IMR-90 (cell line): ENCODE measurements around the gene RPS3. TPM values are rescaled to one million over a fixed set of nuclear protein-coding genes. Genes with fewer than 3 reads are reported as not detected.

Experiments used
- ATAC-seq: fragments of 200-7000 bp; cut with Tn5 transposase; 2 replicates; pipeline ENCODE4 v1.9.1; 2020; ENCODE audit warnings: low read depth, mild to moderate bottlenecking, moderate library complexity
- BruUV-seq: library from RNA; stranded (reverse); fragments of 400-500 nt; replicated peaks from 2 replicates; lab custom pipeline; 2021; lab: Mats Ljungman, UMichigan
- CTCF ChIA-PET: fragments of 300-600 bp; formaldehyde crosslinking; extraction: SDS; loops from one replicate; lab custom pipeline; 2021; ENCODE audit warnings: antibody characterized with exemption; lab: Yijun Ruan, JAX
- POLR2A ChIA-PET: fragments of 300-600 bp; sonication (Branson Sonifier 250); formaldehyde crosslinking; loops from one replicate; lab custom pipeline; 2022; ENCODE audit warnings: antibody characterized with exemption; ENCODE audit not compliant: unreplicated experiment; lab: Charles Lee
- DNase-seq: peaks from one replicate; pipeline ENCODE4 v3.0.0; 2013
- H2AFZ ChIP-seq: replicated peaks from 2 replicates; pipeline ENCODE3; 2013; ENCODE audit warnings: low read length, mild to moderate bottlenecking; ENCODE audit not compliant: poor library complexity
- H2AK5ac ChIP-seq: 2 replicates; pipeline ENCODE4 v1.6.1; 2013; ENCODE audit warnings: low read depth, low read length, inconsistent platforms
- H2AK9ac ChIP-seq: replicated peaks from 2 replicates; pipeline ENCODE3; 2013; ENCODE audit warnings: mild to moderate bottlenecking, low read depth, low read length, moderate library complexity; ENCODE audit not compliant: poor library complexity
- H2BK120ac ChIP-seq: 2 replicates; pipeline ENCODE4 v1.6.1; 2013; ENCODE audit warnings: low read depth, low read length, inconsistent platforms
- H2BK15ac ChIP-seq: 3 replicates; pipeline ENCODE4 v1.6.1; 2013; ENCODE audit warnings: low read depth, low read length, inconsistent platforms
- H2BK20ac ChIP-seq: 2 replicates; pipeline ENCODE4 v1.6.1; 2013; ENCODE audit warnings: low read depth, mild to moderate bottlenecking, inconsistent platforms, low read length, moderate library complexity
- H2BK5ac ChIP-seq: 2 replicates; pipeline ENCODE4 v1.6.1; 2013; ENCODE audit warnings: mild to moderate bottlenecking, low read depth, low read length, inconsistent platforms; ENCODE audit not compliant: poor library complexity, severe bottlenecking
- H3K14ac ChIP-seq: replicated peaks from 2 replicates; pipeline ENCODE4 v1.6.1; 2013; ENCODE audit warnings: low read depth, low read length, inconsistent platforms
- H3K18ac ChIP-seq: 2 replicates; pipeline ENCODE4 v1.6.1; 2013; ENCODE audit warnings: low read depth, low read length, control low read depth
- H3K23ac ChIP-seq: 2 replicates; pipeline ENCODE4 v1.6.1; 2013; ENCODE audit warnings: low read depth, low read length, inconsistent platforms
- H3K27ac ChIP-seq: 2 replicates; pipeline ENCODE4 v1.5.1; 2013; ENCODE audit warnings: mild to moderate bottlenecking, control low read depth, low read length; ENCODE audit not compliant: insufficient read depth
- H3K27me3 ChIP-seq: 2 replicates; pipeline ENCODE4 v1.6.1; 2013; ENCODE audit warnings: low read length; ENCODE audit not compliant: control insufficient read depth, insufficient read depth
- H3K36me3 ChIP-seq: 2 replicates; pipeline ENCODE4 v1.6.1; 2013; ENCODE audit warnings: low read length, mixed read lengths; ENCODE audit not compliant: control insufficient read depth, insufficient read depth
- H3K4ac ChIP-seq: 2 replicates; pipeline ENCODE4 v1.6.1; 2013; ENCODE audit warnings: low read depth, low read length, inconsistent platforms
- H3K4me1 ChIP-seq: 2 replicates; pipeline ENCODE4 v1.6.1; 2013; ENCODE audit warnings: low read length, mixed read lengths; ENCODE audit not compliant: control insufficient read depth, insufficient read depth
- H3K4me2 ChIP-seq: 2 replicates; pipeline ENCODE4 v1.6.1; 2013; ENCODE audit warnings: low read depth, mild to moderate bottlenecking, control low read depth, low read length, moderate library complexity
- H3K4me3 ChIP-seq: 2 replicates; pipeline ENCODE4 v1.5.1; 2013; ENCODE audit warnings: low read depth, mild to moderate bottlenecking, control low read depth, low read length, moderate library complexity; ENCODE audit not compliant: insufficient read depth
- H3K56ac ChIP-seq: 2 replicates; pipeline ENCODE4 v1.6.1; 2013; ENCODE audit warnings: low read length, inconsistent platforms; ENCODE audit not compliant: insufficient read depth; ENCODE audit errors: extremely low read depth
- H3K79me1 ChIP-seq, 2 experiments: 2 replicates each; pipeline ENCODE4 v1.6.1; 2013; ENCODE audit warnings: low read length in 2 of 2, inconsistent platforms in 1 of 2, low read depth in 1 of 2
- H3K9ac ChIP-seq: 2 replicates; pipeline ENCODE4 v1.6.1; 2013; ENCODE audit warnings: low read depth, low read length, control low read depth
- H3K9me1 ChIP-seq: 2 replicates; pipeline ENCODE4 v1.6.1; 2013; ENCODE audit warnings: low read length, inconsistent platforms; ENCODE audit not compliant: insufficient read depth
- H3K9me3 ChIP-seq: 2 replicates; pipeline ENCODE4 v1.6.1; 2013; ENCODE audit warnings: low read length; ENCODE audit not compliant: control insufficient read depth, insufficient read depth
- H4K20me1 ChIP-seq: 2 replicates; pipeline ENCODE4 v1.6.1; 2013; ENCODE audit warnings: low read length, inconsistent platforms; ENCODE audit not compliant: insufficient read depth
- H4K5ac ChIP-seq: 2 replicates; pipeline ENCODE4 v1.6.1; 2013; ENCODE audit warnings: mild to moderate bottlenecking, low read depth, low read length, control low read depth
- H4K8ac ChIP-seq, 2 experiments: 2 replicates each; pipeline ENCODE4 v1.6.1; 2013; ENCODE audit warnings: low read depth in 2 of 2, low read length in 2 of 2, control low read depth in 1 of 2, inconsistent platforms in 1 of 2
- H4K91ac ChIP-seq: 2 replicates; pipeline ENCODE4 v1.6.1; 2013; ENCODE audit warnings: low read depth, low read length, inconsistent platforms; ENCODE audit not compliant: insufficient read depth
- BHLHE40 ChIP-seq: fragments of 150-350 bp; IDR thresholded peaks from 2 replicates; pipeline ENCODE4 v1.6.1; 2016; ENCODE audit warnings: mild to moderate bottlenecking, low read depth, low read length
- CHD1 ChIP-seq: IDR thresholded peaks from 2 replicates; pipeline ENCODE4 v1.6.1; 2012; ENCODE audit warnings: low read depth, low read length, improper control_type of control experiment
- FOS ChIP-seq: fragments of 150-350 bp; IDR thresholded peaks from 2 replicates; pipeline ENCODE4 v1.6.1; 2016; ENCODE audit warnings: low read depth, low read length
- MAFK ChIP-seq: IDR thresholded peaks from 2 replicates; pipeline ENCODE4 v1.6.1; 2012; ENCODE audit warnings: low read depth, low read length, improper control_type of control experiment
- MAZ ChIP-seq: IDR thresholded peaks from 2 replicates; pipeline ENCODE4 v1.6.1; 2012; ENCODE audit warnings: low read depth, mild to moderate bottlenecking, low read length, improper control_type of control experiment, moderate library complexity, borderline replicate concordance
- MXI1 ChIP-seq: IDR thresholded peaks from 2 replicates; pipeline ENCODE4 v1.6.1; 2012; ENCODE audit warnings: low read depth, mild to moderate bottlenecking, low read length, moderate library complexity, borderline replicate concordance
- NFE2L2 ChIP-seq: fragments of 150-350 bp; IDR thresholded peaks from 2 replicates; pipeline ENCODE4 v1.6.1; 2016; ENCODE audit warnings: low read depth, mild to moderate bottlenecking, low read length
- POLR2A ChIP-seq: IDR thresholded peaks from 2 replicates; pipeline ENCODE4 v1.6.1; 2012; ENCODE audit warnings: mild to moderate bottlenecking, low read depth, low read length
- RAD21 ChIP-seq: IDR thresholded peaks from 2 replicates; pipeline ENCODE4 v1.6.1; 2012; ENCODE audit warnings: low read length, improper control_type of control experiment
- RCOR1 ChIP-seq: IDR thresholded peaks from 2 replicates; pipeline ENCODE4 v1.6.1; 2012; ENCODE audit warnings: mild to moderate bottlenecking, low read length, improper control_type of control experiment; ENCODE audit not compliant: insufficient replicate concordance
- RFX5 ChIP-seq: IDR thresholded peaks from 2 replicates; pipeline ENCODE4 v1.8.0; 2012; ENCODE audit warnings: low read depth, mild to moderate bottlenecking, low read length, moderate library complexity
- SMC3 ChIP-seq: fragments of 150-350 bp; IDR thresholded peaks from 2 replicates; pipeline ENCODE4 v1.6.1; 2016; ENCODE audit warnings: low read depth, mild to moderate bottlenecking, antibody characterized with exemption, low read length, moderate library complexity
- USF2 ChIP-seq: fragments of 150-350 bp; IDR thresholded peaks from 2 replicates; pipeline ENCODE4 v1.6.1; 2017; ENCODE audit warnings: mild to moderate bottlenecking, antibody characterized with exemption, low read length, low read depth
- WGBS, 2 experiments: methylation state at CpG; one replicate each; pipeline versions ENCODE4 v1.1.5 to v1.1.7; 2013; ENCODE audit warnings: missing lambda C conversion rate in 2 of 2; ENCODE audit not compliant: insufficient read length in 1 of 2; ENCODE audit errors: extremely low coverage in 2 of 2; 5-methylcytosine and 5-hydroxymethylcytosine counted together
- dilution Hi-C: fragments of 300-500 bp; cut with HindIII; formaldehyde crosslinking; loops from one replicate; pipeline ENCODE4 v1.14.3; 2018; ENCODE audit warnings: low sequenced_read_pairs; ENCODE audit not compliant: unreplicated experiment
- in situ Hi-C: fragments of 300-500 bp; cut with MboI; formaldehyde crosslinking; loops from 3 replicates; pipeline ENCODE4 v1.14.3; 2019; ENCODE audit warnings: low sequenced_read_pairs, inconsistent platforms, mixed read lengths
- intact Hi-C: fragments of 100-400 bp; cut with micrococcal nuclease; formaldehyde crosslinking; loops from 2 replicates; pipeline ENCODE4 v1.10.0; 2022
- polyA plus RNA-seq, 3 experiments: library from polyadenylated mRNA; depleted of rRNA; stranded (reverse); fragments of >200 nt; gene quantifications; 2 replicates each; pipeline ENCODE4 v1.2.3, GENCODE V29; 2012; ENCODE audit warnings: low replicate concordance in 1 of 3
- total RNA-seq: library from RNA; depleted of rRNA; stranded (reverse); fragments of >200 nt; gene quantifications from 2 replicates; pipeline ENCODE4 v1.2.3, GENCODE V29; 2012
- TF ChIP-seq, protein P1 (sequence below): fragments of 150-350 bp; IDR thresholded peaks from 2 replicates; pipeline ENCODE4 v1.6.1; 2016; ENCODE audit warnings: low read depth, mild to moderate bottlenecking, low read length, moderate library complexity, borderline replicate concordance

Gene RPS3
- total and polyA plus RNA-seq, 2 of the 4 experiments (the other 2 are of a cell fraction), result 2,360 to 2,477 TPM

DNA sequence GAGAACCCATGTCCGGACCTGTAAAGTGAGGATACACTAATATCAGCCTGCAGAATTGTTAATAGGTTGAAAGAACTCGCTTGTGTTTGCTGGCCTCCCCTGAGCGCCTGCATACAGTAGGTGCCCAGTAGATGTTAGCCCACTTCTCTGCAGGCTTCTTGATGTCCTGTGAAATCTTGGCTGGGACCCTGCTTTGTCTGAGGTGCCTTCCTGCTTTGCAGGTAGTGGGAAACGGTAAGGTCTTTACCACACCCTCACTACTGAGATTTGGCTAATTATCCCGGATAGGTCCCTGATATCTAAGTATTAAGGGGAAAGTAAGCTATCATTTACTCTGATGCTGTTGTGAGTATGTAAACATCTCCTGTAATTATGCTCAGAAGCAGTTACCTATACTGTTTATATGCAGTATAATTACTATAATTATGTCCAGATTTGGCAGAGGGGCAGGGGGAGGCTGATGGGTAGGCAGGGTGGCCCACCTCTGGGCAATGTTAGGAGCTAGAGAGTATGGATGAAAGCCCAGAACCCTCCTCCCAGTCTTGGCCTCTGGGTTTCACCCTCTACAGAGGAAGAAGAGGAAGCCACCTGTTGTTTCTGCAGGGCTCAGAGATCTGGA is 46.6 kb upstream of the RPS3 start:
- ATAC-seq (no peak), DNase-seq (no peak)
- Histone ChIP-seq H2BK20ac (no peak overlapping the region), H3K14ac (no peak overlapping the region), H2AK5ac (no peak overlapping the region; the same call in 1 of the 2 replicates), H3K4ac (peak overlapping the region; percentile 44; the same call in 1 of the 2 replicates), H4K8ac (no peak overlapping the region), H3K4me1 (peaks cover 32% of the 10 kb centered on the region), H4K20me1 (peaks cover 10% of the 10 kb centered on the region; the same call in 1 of the 2 replicates), H3K27me3 (peaks cover 7% of the 10 kb centered on the region), H4K91ac (no peak overlapping the region), H4K5ac (no peak overlapping the region), H2BK15ac (no peak overlapping the region), H3K9me3 (no peaks in the 10 kb centered on the region), H3K4me3 (no peak overlapping the region; the same call in 1 of the 2 replicates), H3K27ac (no peak overlapping the region), H2AK9ac (peak overlapping the region; percentile 8), H3K36me3 (no peaks in the 10 kb centered on the region), H3K79me1 (peaks cover 0 to 19% of the 10 kb centered on the region in 2 experiments; a peak in 2 of 4 replicates), H2AFZ (peak overlapping the region; percentile 96), H2BK5ac (no peak overlapping the region), H3K18ac (no peak overlapping the region), H2BK120ac (no peak overlapping the region), H3K9ac (no peak overlapping the region), H3K9me1 (peaks cover 18% of the 10 kb centered on the region), H3K56ac (no peak overlapping the region), H3K4me2 (peak overlapping the region; percentile 92; the same call in 1 of the 2 replicates), H3K23ac (no peak overlapping the region)
- ChIA-PET POLR2A (no interaction called here), CTCF (no interaction called here)
- no TSS peak for BruUV-seq
- no peak for TF ChIP-seq USF2
- no peak for TF ChIP-seq MAZ
- TF ChIP-seq NFE2L2, result no peak
- no peak for TF ChIP-seq MXI1
- TF ChIP-seq RFX5, result no peak
- TF ChIP-seq FOS, result no peak
- TF ChIP-seq MAFK, result no peak
- TF ChIP-seq BHLHE40, result no peak
- no peak for TF ChIP-seq POLR2A
- TF ChIP-seq RAD21, result no peak
- TF ChIP-seq RCOR1, result no peak
- TF ChIP-seq, protein P1, sequence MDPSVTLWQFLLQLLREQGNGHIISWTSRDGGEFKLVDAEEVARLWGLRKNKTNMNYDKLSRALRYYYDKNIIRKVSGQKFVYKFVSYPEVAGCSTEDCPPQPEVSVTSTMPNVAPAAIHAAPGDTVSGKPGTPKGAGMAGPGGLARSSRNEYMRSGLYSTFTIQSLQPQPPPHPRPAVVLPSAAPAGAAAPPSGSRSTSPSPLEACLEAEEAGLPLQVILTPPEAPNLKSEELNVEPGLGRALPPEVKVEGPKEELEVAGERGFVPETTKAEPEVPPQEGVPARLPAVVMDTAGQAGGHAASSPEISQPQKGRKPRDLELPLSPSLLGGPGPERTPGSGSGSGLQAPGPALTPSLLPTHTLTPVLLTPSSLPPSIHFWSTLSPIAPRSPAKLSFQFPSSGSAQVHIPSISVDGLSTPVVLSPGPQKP, result no peak
- TF ChIP-seq CHD1, result no peak
- TF ChIP-seq SMC3, result no peak
- dilution Hi-C loops (no loop called here), in situ Hi-C loops (no loop called here), intact Hi-C loops (no loop called here)
- no CpG with 5 or more reads among the region's 5 CpGs for WGBS, 2 experiments
